CD4-positive, alpha-beta memory T cell (primary cell): Measurements from ENCODE around the gene GADL1. TPM values are rescaled to one million over a fixed set of nuclear protein-coding genes. Genes with fewer than 3 reads are reported as not detected.

ENCODE experiments used
- CTCF ChIA-PET: fragments of 350-600 bp; sonication (Branson Sonifier 250); formaldehyde crosslinking; loops from one replicate; lab custom pipeline; 2021; ENCODE audit warnings: inconsistent platforms; ENCODE audit not compliant: partially characterized antibody; lab: Charles Lee
- POLR2A ChIA-PET: fragments of 350-600 bp; sonication (Branson Sonifier 250); formaldehyde crosslinking; loops from one replicate; lab custom pipeline; 2021; ENCODE audit not compliant: partially characterized antibody; lab: Charles Lee
- DNase-seq, 5 donors: peaks; one replicate each; pipeline versions ENCODE4 v3.0.0 to v3.0.0-alpha.2; 2020 to 2022; ENCODE audit warnings: mixed read lengths in 1 of 5
- H3K27ac ChIP-seq: one replicate; pipeline ENCODE4 v1.7.0; 2013; ENCODE audit warnings: low read depth, low read length
- H3K27me3 ChIP-seq: 2 replicates; pipeline ENCODE4 v1.7.0; 2013; ENCODE audit warnings: mild to moderate bottlenecking, low read length, moderate library complexity; ENCODE audit not compliant: insufficient read depth
- H3K36me3 ChIP-seq: 2 replicates; pipeline ENCODE4 v1.7.0; 2013; ENCODE audit warnings: mild to moderate bottlenecking, low read length, moderate library complexity; ENCODE audit not compliant: insufficient read depth
- H3K4me1 ChIP-seq: 2 replicates; pipeline ENCODE4 v1.7.0; 2013; ENCODE audit warnings: mild to moderate bottlenecking, low read length, moderate library complexity; ENCODE audit not compliant: insufficient read depth
- H3K4me3 ChIP-seq, 2 donors: one replicate each; pipeline ENCODE4 v1.7.0; 2013; ENCODE audit warnings: low read length in 2 of 2, mild to moderate bottlenecking in 1 of 2
- H3K9me3 ChIP-seq, 2 donors: one replicate each; pipeline ENCODE4 v1.7.0; 2013; ENCODE audit warnings: low read length in 2 of 2, control low read depth in 1 of 2; ENCODE audit not compliant: control insufficient read depth in 1 of 2
- H3K27ac Mint-ChIP-seq, 7 donors: one replicate each; pipeline ENCODE4 v1.8.0; 2020 to 2021; ENCODE audit warnings: mixed read lengths in 7 of 7, mild to moderate bottlenecking in 6 of 7, inconsistent platforms in 3 of 7, moderate library complexity in 3 of 7
- H3K27me3 Mint-ChIP-seq, 2 donors: one replicate each; pipeline ENCODE4 v1.8.0; 2020 to 2021; ENCODE audit warnings: mixed read lengths in 2 of 2
- H3K36me3 Mint-ChIP-seq, 2 donors: one replicate each; pipeline ENCODE4 v1.8.0; 2020 to 2021; ENCODE audit warnings: mixed read lengths in 2 of 2, inconsistent platforms in 1 of 2, mild to moderate bottlenecking in 1 of 2
- H3K4me1 Mint-ChIP-seq, 4 donors: one replicate each; pipeline ENCODE4 v1.8.0; 2020 to 2021; ENCODE audit warnings: mixed read lengths in 4 of 4, mild to moderate bottlenecking in 1 of 4
- H3K4me3 Mint-ChIP-seq, 8 donors: one replicate each; pipeline ENCODE4 v1.8.0; 2020 to 2021; ENCODE audit warnings: mixed read lengths in 8 of 8, mild to moderate bottlenecking in 7 of 8, moderate library complexity in 6 of 8, inconsistent platforms in 3 of 8
- H3K9me3 Mint-ChIP-seq, 8 donors: one replicate each; pipeline ENCODE4 v1.8.0; 2020 to 2021; ENCODE audit warnings: mixed read lengths in 8 of 8, mild to moderate bottlenecking in 5 of 8, inconsistent platforms in 3 of 8, moderate library complexity in 1 of 8
- intact Hi-C: fragments of 100-400 bp; cut with micrococcal nuclease; formaldehyde crosslinking; loops from one replicate; pipeline ENCODE4 v1.15.1; 2023
- polyA plus RNA-seq, 2 donors: library from polyadenylated mRNA; unstranded; fragments of 300-500 nt; fragmentation: Illumina TruSeq; gene quantifications; one replicate each; pipeline ENCODE4 v1.2.3, GENCODE V29; 2021
- total RNA-seq, 2 experiments: library from RNA; stranded (reverse); gene quantifications; one replicate each; pipeline ENCODE4 v1.2.3, GENCODE V29; 2021

GADL1 gene
- total and polyA plus RNA-seq, 4 experiments from 2014 or later = not detected

- no peak overlapping the region for H3K4me3 Mint-ChIP-seq
- H3K4me1 Mint-ChIP-seq = peaks cover 0 to 2% (median 1%) of the 10 kb centered on the region in 4 donors
Observed at GRCh38 chr3:30843877-30844276, 50.6 kb downstream of the GADL1 start.

GRCh38 chr3:30836141-30836540 is 58.3 kb downstream of the GADL1 start:
- H3K36me3 ChIP-seq = no peaks in the 10 kb centered on the region
- H3K36me3 Mint-ChIP-seq = no peaks in the 10 kb centered on the region
- CTCF ChIA-PET = no interaction called here
- H3K4me1 ChIP-seq = no peaks in the 10 kb centered on the region
- intact Hi-C loops = no loop called here
- H3K27ac ChIP-seq = no peak overlapping the region
- no peak overlapping the region for H3K27ac Mint-ChIP-seq
- H3K4me3 Mint-ChIP-seq = no peak overlapping the region
- H3K27me3 ChIP-seq = no peaks in the 10 kb centered on the region
- H3K9me3 ChIP-seq = no peaks in the 10 kb centered on the region
- peaks cover 1 to 4% of the 10 kb centered on the region in 2 donors for H3K27me3 Mint-ChIP-seq
- no peaks in the 10 kb centered on the region for H3K4me1 Mint-ChIP-seq
- no peak overlapping the region for H3K4me3 ChIP-seq
- POLR2A ChIA-PET = no interaction called here
- peaks cover 0 to 3% (median 0%) of the 10 kb centered on the region in 8 donors for H3K9me3 Mint-ChIP-seq
- no peak for DNase-seq

More at GRCh38 chr3:30843877-30844276, 50.6 kb downstream of the GADL1 start:
- Mint-ChIP-seq H3K9me3 (peaks cover 0 to 3% (median 0%) of the 10 kb centered on the region in 8 donors), H3K27me3 (peaks cover 0 to 5% of the 10 kb centered on the region in 2 donors), H3K27ac (no peak overlapping the region), H3K36me3 (no peaks in the 10 kb centered on the region)
- no peak overlapping the region for H3K27ac ChIP-seq
- CTCF ChIA-PET = no interaction called here
- POLR2A ChIA-PET = no interaction called here
- no peak overlapping the region for H3K4me3 ChIP-seq
- H3K4me1 ChIP-seq = no peaks in the 10 kb centered on the region
- intact Hi-C loops = no loop called here
- DNase-seq = no peak
- H3K27me3 ChIP-seq = no peaks in the 10 kb centered on the region
- H3K36me3 ChIP-seq = no peaks in the 10 kb centered on the region
- no peaks in the 10 kb centered on the region for H3K9me3 ChIP-seq

DNA sequence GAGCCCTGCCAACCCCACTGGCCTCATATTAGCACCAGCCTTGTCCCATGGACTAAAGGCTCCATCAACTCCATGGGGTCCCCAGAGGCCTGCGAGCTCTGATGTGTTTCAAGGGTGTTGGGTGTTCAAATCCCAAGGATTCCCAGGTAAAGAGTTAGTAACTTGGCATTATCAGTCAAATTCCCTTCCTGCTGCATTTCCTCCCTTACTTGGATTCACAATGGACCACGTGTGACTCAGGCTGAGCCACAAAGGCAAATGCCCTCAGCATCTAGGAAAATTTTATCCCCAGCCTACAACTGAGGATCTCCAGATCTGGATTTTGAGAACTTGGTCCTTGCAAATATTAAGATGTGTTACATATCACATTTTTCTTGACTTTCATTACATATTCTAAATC is 58.8 kb downstream of the GADL1 start:
- Histone ChIP-seq H3K9me3 (no peaks in the 10 kb centered on the region), H3K27me3 (no peaks in the 10 kb centered on the region), H3K4me3 (no peak overlapping the region), H3K27ac (no peak overlapping the region), H3K4me1 (no peaks in the 10 kb centered on the region), H3K36me3 (no peaks in the 10 kb centered on the region)
- Mint-ChIP-seq H3K9me3 (peaks cover 0 to 3% (median 0%) of the 10 kb centered on the region in 8 donors), H3K27me3 (peaks cover 1 to 5% of the 10 kb centered on the region in 2 donors), H3K36me3 (no peaks in the 10 kb centered on the region), H3K27ac (no peak overlapping the region), H3K4me3 (no peak overlapping the region), H3K4me1 (no peaks in the 10 kb centered on the region)
- intact Hi-C loops = no loop called here
- ChIA-PET CTCF (no interaction called here), POLR2A (no interaction called here)
- no peak for DNase-seq

DNA sequence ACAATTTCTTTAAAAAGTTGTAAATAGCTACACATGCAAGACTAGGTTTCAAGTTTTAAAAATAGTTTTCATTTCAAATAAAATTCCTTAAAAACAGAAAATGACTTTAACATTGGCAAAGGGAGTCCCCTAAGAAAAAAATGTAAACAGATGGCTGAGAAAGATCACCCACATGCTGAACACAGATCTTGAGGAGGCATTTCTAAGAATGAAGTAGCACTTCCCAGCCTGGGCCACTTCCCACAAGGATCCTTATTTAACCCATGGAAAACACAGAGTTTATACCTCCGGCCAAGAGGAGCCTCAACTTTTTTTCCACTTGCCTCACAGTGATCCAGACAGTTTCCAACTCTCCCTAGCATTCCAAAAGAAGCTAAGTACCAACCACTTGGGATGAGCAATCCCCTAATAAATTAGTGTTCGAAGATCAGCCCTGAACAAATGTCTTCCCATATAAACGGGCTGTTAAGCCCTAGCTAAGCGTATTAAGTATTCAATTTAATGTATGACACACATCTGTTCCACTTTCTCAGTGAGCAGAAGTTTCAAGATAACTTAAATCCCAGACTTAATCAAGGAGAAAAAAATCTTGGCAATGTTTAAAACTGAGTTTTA is 61.4 kb downstream of the GADL1 start:
- Mint-ChIP-seq H3K9me3 (no peaks in the 10 kb centered on the region), H3K4me1 (no peaks in the 10 kb centered on the region), H3K27ac (no peak overlapping the region), H3K36me3 (no peaks in the 10 kb centered on the region), H3K27me3 (peaks cover 1 to 8% of the 10 kb centered on the region in 2 donors), H3K4me3 (no peak overlapping the region)
- no peak overlapping the region for H3K27ac ChIP-seq
- H3K9me3 ChIP-seq = no peaks in the 10 kb centered on the region
- no peaks in the 10 kb centered on the region for H3K4me1 ChIP-seq
- no peak for DNase-seq
- CTCF ChIA-PET = no interaction called here
- H3K27me3 ChIP-seq = no peaks in the 10 kb centered on the region
- H3K4me3 ChIP-seq = no peak overlapping the region
- intact Hi-C loops = no loop called here
- H3K36me3 ChIP-seq = no peaks in the 10 kb centered on the region
- POLR2A ChIA-PET = no interaction called here

DNA sequence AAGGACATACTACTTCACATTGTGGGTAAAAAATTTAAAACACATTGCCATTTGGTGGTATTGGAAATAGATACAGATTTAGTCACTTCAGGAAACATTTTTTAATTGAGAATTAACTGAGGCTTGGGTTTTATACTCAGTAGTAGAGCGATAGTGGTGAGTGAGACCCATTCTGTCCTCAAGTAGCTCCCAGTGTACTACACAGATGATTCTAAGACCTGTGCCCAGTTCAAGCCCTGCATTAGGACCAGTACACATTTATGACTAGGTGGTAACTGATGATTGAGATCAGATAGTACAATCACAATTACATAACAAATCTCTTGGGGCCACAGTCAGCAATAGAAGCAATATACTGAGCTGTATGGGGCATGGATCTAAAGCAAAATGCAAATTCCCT is 67.4 kb downstream of the GADL1 start:
- Histone ChIP-seq H3K9me3 (no peaks in the 10 kb centered on the region), H3K27ac (no peak overlapping the region), H3K27me3 (no peaks in the 10 kb centered on the region), H3K4me1 (no peaks in the 10 kb centered on the region), H3K36me3 (no peaks in the 10 kb centered on the region), H3K4me3 (no peak overlapping the region)
- ChIA-PET POLR2A (no interaction called here), CTCF (no interaction called here)
- DNase-seq = no peak
- H3K4me3 Mint-ChIP-seq = no peak overlapping the region
- no peaks in the 10 kb centered on the region for H3K9me3 Mint-ChIP-seq
- H3K27ac Mint-ChIP-seq = no peak overlapping the region
- no peaks in the 10 kb centered on the region for H3K4me1 Mint-ChIP-seq
- no peaks in the 10 kb centered on the region for H3K36me3 Mint-ChIP-seq
- peaks cover 2 to 6% of the 10 kb centered on the region in 2 donors for H3K27me3 Mint-ChIP-seq
- intact Hi-C loops = no loop called here

DNA sequence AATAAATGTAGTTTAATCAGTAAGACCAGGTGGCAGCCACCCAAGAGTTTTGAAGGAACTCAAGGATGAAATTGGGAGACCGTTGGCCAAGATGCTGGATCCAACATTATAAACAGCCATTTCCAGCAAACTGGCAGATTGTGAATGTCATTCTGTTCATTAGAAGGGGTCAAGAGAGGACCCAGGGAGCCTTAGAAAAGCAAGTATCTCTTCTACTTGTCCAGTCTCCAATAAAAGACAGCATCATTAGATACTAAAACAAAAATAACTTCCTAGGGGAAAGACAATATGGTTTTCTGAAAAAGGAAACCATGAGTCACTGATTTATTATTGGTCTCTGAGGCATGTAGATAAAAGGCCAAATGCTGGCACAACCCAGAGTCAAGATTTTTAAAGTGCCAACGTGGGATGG is 67.9 kb downstream of the GADL1 start:
- POLR2A ChIA-PET = no interaction called here

DNA sequence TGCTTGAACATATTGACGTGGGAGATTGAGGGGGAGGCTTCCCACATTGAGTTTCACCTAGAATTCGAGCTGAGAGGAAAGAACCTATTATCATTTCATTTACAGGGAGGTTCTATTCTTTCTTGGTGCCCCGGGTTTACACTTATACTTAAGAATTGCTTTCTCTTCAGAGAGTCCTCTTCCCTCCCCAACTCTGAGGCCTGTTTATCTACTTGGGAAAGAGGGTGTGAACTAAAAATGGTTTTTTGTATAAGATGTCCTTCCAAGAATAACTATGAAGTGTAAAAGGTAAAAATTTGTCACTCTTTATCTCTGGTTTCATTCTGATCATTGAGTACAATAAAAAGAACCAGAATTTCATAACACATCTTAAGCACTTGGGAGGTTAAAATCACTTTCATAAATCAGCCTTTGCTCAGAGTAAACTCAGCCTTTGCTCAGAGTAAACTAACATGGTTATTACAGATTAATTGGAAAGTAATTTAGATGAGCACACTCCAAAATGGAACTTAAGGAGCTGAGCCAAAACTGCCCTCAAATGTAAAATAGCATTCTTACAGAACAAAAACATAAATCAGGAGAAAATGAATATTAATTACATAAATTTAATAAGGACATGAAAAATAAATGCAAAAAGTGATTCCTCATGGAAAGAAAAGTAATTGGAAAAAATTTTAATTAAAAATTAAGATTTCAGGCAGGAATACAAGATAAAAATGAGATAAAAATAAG is 75.2 kb downstream of the GADL1 start:
- H3K4me1 Mint-ChIP-seq = no peaks in the 10 kb centered on the region
- Histone ChIP-seq H3K9me3 (no peaks in the 10 kb centered on the region), H3K4me3 (no peak overlapping the region), H3K36me3 (no peaks in the 10 kb centered on the region), H3K27ac (no peak overlapping the region), H3K27me3 (no peaks in the 10 kb centered on the region), H3K4me1 (no peaks in the 10 kb centered on the region)
- intact Hi-C loops = no loop called here
- DNase-seq = no peak
- peaks cover 0 to 2% (median 0%) of the 10 kb centered on the region in 8 donors for H3K9me3 Mint-ChIP-seq
- peak overlapping the region in 1 of 7 donors; percentile 66 for H3K27ac Mint-ChIP-seq
- peaks cover 2 to 5% of the 10 kb centered on the region in 2 donors for H3K27me3 Mint-ChIP-seq
- ChIA-PET CTCF (no interaction called here), POLR2A (no interaction called here)
- no peaks in the 10 kb centered on the region for H3K36me3 Mint-ChIP-seq
- no peak overlapping the region for H3K4me3 Mint-ChIP-seq

More for the DNA sequence above, 67.9 kb downstream of the GADL1 start:
- Mint-ChIP-seq H3K4me1 (no peaks in the 10 kb centered on the region), H3K4me3 (no peak overlapping the region), H3K27me3 (peaks cover 2 to 6% of the 10 kb centered on the region in 2 donors), H3K9me3 (no peaks in the 10 kb centered on the region), H3K36me3 (no peaks in the 10 kb centered on the region), H3K27ac (no peak overlapping the region)
- Histone ChIP-seq H3K27me3 (no peaks in the 10 kb centered on the region), H3K36me3 (no peaks in the 10 kb centered on the region), H3K27ac (no peak overlapping the region), H3K4me1 (no peaks in the 10 kb centered on the region), H3K4me3 (no peak overlapping the region), H3K9me3 (no peaks in the 10 kb centered on the region)
- no peak for DNase-seq
- CTCF ChIA-PET = no interaction called here
- intact Hi-C loops = no loop called here
